COLO829 (cell line): ENCODE results near the gene COX5A.
"Not testable (repeated sequence)": the region's sequence is repeated elsewhere in the genome, so short reads cannot be mapped to it uniquely, and the experiment has no call there.

Source experiments
- DNase-seq: peaks from one replicate; pipeline ENCODE4 v3.0.0; 2012; ENCODE audit warnings: low spot score

The COX5A gene

DNA sequence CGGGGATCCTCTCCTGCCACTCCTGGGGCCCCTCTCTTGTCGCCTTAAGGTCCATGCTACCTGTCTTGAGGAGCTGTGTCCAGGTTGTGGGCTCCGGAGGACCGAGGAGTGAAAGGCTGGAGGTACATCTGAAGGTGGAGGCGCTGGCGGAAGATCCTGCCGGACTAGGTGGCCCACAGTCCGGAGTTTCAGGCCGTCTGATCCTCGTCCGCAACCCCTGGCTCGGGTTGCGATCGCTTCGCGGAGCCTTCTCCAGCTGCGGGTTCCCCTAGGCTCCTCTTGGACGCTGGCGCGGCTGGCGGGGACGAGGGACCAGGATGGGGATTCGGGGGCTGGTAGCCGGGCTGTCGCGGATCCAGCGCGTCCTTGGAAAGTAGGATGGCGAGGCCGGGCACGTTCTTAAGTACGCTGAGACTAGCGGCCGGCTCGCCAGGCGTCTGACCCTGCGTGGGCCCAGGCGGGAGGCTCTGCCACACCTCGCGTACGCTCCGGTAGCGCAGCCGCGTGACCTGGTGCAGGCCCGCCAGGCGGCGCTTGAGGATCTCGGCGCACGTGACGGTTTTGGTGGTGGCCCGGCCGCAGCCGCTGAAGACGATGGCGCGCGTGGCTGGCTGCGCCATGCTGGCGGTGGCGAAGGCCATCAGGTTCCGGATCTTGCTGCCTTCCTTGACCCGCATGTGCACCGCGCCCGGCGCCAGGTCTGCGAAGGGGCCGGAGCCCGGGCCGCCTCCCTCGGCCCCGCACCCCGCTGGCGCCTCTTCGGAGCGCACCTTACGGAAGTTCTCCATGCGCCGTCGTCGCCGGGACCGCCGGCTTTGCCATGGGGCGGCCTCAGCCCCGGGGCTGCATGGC, 18.1 kb upstream of the COX5A start:
- no peak for DNase-seq

DNA sequence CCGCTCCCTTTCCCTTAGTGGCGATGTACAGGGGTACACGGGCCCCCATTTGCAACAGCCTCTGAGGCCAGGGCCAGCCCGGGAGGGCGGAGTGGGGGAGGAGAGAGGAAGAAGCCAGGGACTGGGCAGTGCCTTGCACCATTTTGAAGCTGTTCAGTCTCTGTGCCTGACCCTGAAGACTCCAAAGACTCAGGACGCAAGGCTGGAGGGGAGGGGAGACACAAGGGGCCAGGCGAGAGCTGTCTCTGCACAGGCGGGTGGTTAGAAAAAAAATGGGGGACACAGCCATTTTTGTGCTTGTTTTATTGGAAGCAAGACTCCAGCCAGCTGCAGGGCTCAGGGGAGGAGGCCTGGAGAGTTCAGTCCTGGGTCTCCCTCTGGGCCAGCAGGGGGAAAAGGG, 17.1 kb upstream of the COX5A start:
- no peak for DNase-seq

DNA sequence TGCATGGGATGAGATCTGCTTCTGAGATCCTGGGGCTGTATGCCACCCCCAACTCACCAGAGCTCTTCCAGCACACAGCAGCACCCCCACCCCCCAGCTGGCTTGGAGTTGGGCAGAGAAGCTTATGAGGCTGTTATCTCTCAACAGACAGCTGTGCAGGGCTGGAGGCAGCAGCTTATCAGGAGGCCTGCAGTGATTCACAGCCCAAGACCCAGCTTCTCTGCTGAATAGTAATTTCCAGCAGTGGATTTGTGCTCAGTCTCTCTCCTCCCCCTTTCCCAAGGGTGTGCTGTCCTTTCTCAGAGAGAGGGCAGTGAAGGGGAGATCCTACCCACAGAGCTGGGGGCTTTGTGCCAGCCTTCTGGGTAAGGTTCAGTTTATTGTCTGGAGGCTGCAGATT, 16.6 kb upstream of the COX5A start:
- no peak for DNase-seq

DNA sequence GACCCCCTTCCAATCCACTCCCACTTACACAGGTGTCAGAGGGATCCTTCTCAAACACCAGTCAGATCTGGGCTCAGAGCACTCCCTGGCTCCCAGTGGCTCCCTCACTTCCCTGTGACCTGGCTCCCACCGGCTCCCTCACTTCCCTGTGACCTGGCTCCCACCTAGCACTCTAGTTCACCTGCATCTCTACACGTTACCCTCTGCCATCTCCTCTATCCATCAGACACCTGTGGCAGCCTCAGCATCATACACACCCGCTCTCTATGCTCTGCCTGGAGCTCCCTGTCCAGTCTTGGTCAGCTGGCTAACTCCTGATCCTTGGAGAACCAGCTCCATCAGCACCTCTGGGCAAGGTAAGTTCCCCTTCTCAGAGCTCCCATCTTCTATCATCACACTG, 13.1 kb upstream of the COX5A start:
- no peak for DNase-seq

DNA sequence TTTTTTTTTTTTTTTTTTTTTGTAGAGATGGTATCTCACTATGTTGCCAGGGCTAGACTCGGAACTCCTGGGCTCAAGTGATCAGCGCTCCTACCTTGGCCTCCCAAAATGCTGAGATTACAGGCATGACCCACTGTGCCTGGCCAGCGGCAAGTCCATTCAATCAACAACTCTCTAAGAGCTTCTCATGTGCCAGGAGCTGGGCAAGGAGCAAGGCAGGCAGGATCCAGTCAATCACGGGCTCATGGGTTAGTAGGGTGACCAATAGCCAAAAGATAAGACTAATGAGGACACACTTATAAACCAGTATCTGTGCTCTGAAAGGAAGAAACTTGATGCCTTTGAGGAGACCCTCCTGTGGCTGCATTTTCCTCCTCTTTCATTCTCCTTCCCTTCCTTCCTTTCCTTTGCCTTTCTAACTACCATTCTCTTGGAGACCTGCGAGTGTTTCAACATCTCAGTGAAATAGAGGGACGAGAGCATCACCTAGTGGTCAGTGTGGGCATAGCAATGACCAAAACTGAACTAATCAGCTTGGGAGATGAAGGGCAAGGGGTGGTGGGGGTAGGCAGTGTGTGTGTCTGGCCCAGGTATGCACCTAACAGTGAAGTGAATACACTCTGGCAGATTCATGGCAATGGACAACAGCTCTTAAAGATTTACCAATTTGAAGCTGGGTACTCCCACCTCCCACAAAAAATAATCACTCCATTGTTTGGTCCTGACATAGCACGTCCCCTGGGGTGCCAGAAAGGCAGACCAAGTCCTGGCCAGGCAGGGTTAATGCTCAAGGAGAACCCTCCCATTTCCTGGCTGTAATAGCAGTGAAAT, 12.4 kb upstream of the COX5A start:
- DNase-seq: peak; percentile 58

DNA sequence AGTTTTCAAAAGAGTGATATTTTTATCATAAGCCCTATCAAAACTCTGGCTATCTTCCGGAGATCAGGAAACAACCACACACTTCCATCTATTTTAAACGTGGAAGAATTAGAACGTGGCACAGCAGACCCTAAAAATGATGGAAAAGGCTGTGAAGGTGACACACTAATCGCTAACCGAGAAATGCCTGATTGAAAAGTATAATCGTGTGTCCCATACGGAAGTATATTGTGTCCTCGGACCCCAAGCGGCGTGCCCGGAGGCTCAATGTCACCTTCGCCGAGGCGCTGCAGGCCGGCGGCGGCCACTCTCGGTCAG, 642 bp downstream of the COX5A start:
- DNase-seq: no peak

DNA sequence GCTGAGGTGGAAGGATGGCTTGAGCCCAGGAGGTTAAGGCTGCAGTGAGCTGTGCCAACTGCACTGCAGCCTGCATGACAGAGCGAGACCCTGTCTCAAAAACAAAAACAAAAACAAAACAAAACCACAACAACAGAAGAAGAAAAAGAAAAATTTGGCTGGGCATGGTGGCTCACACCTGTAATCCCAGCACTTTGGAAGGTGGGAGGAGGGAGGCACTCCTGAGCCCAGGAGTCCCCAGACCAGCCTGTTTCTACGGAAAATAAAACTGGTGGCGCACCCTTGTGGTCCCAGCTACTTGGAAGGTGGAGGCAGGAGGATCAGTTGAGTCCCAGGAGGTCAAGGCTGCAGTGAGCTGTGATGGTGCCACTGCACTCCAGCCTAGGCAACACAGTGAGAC, 2.7 kb downstream of the COX5A start:
- not testable (repeated sequence) for DNase-seq

DNA sequence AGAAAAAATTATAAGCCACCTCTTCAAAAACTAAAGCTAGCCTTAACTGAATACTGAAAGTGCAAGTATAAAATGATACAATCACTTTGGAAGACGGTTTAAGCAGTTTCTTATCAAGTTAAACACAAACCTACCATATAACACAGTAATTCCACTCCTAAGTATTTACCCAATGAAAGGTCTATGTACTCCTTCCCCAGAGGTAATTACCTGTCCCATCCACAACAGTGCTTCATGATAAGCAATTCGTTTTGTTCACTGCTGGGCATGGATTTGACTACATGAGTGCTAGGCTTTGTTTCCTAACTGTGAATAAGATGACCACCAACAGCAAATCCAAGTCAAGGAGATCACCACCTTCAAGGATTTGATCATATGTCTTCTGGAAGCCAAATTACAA, 4.3 kb downstream of the COX5A start:
- DNase-seq: no peak

DNA sequence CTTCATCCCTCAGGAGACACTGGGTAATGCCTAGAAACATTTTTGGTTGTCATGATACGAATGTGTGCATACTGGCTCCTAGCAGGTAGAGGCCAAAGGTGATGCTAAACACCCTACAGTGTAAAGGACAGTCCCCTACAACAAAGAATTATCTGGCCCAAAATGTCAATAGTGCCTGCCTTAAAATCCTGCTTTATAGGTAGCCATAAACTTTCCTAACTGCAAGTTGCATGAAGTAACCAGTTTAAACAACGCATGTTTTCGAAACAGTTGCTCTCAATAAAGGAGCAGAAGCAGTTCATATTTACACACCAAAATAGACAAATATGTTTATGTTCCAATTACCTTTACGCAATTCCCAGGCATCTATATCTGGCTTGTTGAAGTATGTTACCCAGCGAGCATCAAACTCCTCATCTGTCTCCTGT, 9.1 kb downstream of the COX5A start:
- DNase-seq: no peak

DNA sequence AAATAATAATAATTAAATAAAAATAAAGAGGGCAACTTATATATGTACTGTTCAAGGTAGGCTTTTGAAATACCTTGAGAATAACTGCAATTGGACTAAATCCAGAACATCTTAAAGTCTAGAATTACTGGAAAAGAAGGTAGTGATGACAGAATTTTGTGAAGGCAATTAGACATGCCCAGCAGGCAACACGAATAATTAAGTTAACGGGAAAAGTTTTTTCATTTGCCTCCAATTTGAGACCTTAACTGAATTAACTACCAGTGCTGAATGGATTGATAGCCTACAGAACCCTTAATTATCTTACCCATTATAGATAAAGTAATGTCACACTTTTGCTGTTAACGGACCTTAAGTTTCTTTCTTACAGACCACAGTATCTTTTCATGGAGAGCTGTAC, 13.3 kb downstream of the COX5A start:
- no peak for DNase-seq

DNA sequence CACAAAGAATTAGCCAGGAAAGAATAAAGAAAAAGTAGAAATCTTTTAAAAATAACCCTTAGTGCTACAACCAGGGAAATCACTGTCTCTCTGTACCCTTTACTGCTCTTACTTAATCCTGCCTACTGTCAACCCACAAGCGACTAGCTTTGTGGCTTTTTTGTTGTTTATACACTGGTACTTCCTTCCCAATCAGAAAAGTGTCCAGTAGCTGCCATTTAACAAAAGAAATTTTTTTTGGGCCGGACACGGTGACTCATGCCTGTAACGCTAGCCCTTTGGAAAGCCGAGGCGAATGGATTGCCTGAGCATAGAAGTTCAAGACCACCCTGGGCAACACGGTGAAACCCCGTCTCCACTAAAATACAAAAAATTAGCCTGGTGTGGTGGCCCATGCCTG, 17.4 kb downstream of the COX5A start:
- DNase-seq: no peak

DNA sequence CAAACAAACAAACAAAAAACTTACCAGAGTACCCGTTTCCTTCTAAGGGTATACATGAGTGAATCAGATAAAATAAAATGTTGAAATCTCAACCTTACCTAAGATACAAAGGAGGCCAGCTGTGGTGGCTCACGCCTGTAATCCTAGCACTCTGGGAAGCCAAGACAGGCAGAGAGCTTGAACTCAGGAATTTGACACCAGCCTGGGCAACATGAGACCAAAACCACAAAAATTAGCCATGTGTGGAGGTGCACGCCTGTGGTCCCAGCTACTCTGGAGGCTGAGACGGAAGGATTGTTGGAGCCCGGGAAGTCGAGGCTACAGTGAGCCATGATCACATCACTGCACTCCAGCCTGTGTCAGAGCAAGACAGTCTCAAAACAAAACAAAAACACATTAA, 20.2 kb downstream of the COX5A start:
- DNase-seq: no peak

DNA sequence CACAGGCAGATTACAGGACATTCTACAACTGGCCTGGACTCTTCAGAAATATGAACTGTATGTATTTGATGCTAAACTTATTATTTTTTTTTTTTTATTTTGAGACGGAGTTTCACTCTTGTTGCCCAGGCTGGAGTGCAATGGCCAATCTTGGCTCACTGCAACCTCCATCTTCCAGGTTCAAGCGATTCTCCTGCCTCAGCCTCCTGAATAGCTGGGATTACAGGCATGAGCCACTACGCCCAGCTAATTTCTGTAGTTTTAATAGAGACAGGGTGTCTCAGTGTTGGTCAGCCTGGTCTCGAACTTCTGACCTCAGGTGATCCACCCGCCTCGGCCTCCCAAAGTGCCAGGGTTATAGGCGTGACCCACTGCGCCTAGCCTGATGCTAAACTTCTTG, 24.1 kb downstream of the COX5A start:
- DNase-seq: not testable (repeated sequence)

DNA sequence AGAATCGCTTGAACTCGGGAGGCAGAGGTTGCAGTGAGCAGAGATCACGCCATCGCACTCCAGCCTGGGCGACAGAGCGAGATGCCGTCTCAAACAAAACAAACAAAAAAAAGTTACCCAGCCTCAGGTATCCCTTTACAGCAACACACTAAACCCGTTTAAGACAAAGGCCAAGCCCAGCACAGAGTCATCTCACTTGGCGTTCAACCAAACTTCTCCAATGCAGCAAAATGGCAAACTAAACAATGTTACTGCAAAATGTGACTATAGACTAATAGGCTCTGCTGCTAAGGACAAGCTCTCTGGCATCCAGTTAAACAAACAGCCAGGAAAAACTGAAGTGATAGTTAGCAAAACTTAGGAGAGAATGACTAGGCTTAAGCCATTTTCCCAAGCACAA, 24.8 kb downstream of the COX5A start:
- no peak for DNase-seq

DNA sequence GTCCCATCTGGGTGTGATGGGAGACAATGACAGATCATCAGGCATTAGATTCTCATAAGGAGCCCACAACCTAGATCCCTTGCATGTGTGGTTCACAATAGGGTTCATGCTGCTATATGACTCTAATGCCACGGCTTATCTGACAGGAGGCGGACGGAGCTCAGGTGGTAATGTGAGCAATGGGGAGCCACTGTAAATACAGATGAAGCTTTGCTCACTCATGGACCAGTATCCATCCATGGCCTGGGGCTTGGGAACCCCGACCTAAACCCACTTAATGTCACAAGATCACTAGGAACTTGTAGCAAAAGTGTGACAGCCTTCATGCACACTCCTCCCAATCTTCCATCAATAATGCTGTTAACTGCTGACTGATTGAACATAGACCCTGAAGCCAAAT, 29.2 kb downstream of the COX5A start:
- no peak for DNase-seq

DNA sequence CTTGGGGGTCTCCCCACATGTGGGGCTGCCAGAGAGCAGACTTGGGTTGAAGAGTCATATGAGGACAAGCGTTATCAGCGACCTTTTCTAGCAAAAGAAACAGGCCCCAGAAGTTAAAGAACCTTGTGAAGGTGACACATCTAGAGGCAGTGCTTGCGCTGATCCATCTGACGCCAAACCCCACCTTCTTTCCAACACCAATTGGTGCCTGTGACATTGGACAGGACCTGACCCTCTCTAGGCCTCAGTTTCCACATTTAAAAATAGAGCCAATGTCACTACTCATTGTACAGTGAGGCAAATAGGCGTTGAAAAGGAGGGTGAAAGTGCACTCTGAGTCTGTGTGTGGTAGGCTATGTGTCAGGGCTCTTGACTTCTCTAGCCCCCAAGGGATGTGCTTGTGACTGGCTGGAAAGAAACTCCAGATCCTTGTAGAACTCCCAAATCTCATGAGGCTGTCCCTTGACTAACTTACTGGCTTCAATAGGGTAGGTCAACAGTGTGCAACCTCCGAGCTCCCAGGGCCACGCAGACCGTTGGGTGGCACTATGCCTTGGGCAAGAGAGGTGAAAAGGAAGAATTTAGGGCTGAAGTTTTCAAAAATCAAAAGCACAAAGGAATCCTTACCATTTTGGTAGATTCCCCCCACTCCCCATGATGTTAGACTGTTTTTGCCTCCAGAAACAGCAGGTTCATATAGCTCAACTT, 30.6 kb downstream of the COX5A start:
- no peak for DNase-seq

DNA sequence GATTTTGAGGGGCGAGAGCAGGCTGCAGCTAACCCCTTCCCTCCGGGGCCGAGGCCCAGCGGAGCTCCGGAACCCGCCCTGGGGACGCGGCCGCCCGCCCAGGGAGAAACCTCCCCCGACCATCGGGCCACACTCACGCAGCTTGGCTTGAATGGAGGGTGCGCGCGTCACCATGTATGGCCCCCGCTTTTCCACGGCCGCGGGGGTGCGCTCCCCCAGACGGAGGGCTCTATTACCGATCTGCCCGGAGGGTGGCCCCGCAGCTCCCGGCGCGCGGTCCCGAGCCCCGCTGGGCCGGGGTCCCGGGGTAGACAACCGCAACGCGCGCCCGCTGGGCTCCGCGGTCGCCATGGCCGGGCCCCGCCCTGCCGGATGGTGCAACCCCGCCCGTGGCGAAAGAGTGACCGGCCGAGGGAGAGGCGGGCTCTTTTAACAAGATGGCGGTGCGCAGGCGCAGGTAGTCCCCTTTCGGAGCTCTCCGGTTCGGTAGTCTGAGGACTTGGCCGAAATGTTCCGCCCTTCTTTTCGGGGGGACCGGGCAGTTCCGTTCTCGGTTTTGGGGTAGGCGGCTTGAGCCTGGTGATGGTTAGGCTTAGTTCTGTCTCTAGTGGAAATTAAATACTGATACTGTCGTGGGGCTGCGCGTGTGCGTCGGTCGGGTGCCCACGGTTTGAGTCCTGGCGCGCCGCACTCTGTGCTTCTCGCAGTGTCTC, 31.3 kb downstream of the COX5A start, which contains the start of gene FAM219B:
Gene FAM219B (minus strand): TSS at position 402 of the 713 bp plus-strand sequence. CDS start 51 bp downstream, at position 351.
- peak; percentile 91 for DNase-seq

DNA sequence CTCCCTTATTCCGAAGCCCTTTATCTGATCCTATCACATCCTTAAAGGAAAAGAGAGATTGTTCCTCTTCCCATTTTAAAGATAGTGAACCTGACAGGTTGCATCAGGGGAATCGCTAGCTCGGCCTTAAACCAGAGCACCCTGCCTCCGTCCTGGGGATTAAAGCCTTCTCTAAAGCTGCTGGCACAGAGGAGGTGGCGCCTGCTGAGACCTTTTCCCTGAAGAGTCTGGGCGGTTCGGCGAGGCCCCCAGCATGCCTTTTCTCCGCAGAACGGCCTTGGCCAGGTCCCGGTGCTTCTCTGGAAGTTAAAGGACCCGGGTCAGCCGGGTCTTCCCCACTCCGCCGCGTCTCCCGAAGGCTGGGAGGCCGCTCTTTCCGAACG, 31.8 kb downstream of the COX5A start:
- no peak for DNase-seq

DNA sequence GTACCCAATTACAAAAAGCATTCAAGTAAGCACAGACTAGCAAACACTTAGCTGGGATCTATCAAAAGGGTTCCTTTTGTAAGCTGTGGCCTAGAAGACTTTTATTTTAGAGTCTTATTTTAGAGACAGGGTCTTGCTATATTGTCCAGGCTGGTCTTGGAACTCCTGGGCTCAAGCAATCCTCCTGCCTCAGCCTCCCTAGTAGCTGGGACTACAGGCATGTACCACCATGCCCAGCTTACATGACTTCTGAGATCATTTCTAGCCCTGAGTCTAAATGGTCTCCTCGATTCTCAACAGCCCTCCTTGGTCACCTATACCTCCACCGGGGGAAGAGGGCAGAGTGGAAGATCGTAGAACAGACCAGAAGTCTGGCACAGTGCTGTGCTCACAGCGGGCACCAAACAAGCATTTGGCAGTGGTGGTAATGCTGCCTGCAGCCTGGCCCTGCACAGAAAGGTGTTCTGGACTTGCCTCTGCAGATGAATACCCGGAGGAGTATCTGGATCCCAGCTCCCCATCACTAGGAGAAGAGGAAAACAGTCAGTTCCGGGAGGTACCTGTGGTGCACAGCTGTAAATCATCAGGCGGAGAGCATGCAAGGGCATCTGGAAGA, 33.6 kb downstream of the COX5A start:
- no peak for DNase-seq

DNA sequence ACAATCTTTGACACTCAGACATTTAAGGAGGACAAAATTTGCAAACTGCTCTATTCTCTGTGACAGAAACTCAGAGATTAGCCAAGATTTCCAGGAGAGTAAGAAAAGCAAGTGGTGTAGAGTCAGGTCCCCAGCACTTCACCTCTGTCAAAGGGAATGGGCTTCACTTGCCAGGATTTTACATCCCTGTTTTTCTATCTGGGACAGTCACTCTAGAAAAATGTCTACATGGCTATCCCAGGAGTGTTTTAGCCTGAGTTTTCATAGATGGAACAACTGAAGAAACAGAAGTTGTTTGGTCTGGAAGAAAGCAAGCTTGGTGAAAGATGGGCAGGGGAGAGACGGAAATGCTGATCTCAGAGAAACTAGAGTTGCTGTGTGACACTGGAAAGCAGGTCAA, 34.2 kb downstream of the COX5A start:
- DNase-seq: no peak

DNA sequence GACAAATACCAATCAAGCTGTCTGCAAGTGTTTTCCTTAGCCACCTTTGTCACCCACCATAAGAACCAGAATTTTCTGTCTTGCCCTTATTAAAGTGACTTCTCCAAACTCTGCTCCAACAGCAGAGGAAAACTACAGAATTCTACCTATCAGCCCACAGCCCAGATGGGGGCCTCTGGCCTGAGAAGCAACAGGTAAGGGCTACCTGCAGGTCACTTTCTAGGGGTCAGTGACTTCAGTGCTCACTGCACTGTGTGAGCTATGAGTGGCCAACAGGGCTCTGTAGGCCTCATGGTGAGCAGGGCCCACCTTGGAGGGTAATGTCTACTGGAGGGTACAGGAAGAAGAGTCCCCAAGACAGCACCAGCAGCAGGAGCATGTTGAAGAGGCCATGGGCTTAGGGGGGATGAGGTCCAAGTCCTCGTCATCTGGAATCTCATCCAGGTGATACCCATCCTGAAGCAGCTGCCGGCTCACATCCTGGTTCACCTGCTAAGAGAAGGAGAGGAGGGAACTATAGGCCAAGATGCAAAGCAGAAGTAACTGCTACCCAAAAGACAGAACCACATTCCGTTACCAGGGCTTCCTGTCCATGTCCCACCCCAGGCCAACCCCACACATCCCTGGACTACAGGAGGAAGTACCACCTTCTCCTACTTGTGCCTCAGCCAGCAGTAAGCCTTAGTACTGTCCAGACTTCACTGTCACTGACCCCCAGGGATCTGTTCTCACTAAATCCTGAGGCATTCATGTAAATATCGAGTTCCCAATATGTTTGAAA, 35.4 kb downstream of the COX5A start:
- DNase-seq: no peak
